ENCODE data around the gene SCLY.

Gene SCLY

DNA sequence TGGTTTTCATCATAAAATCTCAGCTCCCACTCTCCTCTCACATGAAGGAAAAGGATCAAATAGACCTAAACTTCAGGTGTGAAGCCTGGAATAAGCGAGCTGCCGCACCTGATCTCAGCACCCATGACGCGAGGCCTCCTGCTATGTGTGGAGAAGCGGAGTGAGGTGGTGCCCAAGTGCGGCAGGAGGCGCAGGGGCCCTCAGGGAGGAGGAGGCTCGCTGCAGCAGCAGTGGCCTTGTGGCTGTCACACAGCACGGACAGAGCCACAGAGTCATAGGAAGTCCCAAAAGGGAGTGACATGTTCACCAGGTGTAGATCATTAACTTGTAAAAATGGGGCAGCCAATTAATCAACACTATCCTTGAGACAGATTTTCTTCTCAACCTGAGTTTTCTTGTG, 9.1 kb downstream of the SCLY start:
- TF ChIP-seq, protein P1, sequence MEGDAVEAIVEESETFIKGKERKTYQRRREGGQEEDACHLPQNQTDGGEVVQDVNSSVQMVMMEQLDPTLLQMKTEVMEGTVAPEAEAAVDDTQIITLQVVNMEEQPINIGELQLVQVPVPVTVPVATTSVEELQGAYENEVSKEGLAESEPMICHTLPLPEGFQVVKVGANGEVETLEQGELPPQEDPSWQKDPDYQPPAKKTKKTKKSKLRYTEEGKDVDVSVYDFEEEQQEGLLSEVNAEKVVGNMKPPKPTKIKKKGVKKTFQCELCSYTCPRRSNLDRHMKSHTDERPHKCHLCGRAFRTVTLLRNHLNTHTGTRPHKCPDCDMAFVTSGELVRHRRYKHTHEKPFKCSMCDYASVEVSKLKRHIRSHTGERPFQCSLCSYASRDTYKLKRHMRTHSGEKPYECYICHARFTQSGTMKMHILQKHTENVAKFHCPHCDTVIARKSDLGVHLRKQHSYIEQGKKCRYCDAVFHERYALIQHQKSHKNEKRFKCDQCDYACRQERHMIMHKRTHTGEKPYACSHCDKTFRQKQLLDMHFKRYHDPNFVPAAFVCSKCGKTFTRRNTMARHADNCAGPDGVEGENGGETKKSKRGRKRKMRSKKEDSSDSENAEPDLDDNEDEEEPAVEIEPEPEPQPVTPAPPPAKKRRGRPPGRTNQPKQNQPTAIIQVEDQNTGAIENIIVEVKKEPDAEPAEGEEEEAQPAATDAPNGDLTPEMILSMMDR (conservative IDR thresholded peaks at IDR 0.05; ENCODE audit: low read length), result no peak
- no peak for DNase-seq (ENCODE audit: low read depth)

DNA sequence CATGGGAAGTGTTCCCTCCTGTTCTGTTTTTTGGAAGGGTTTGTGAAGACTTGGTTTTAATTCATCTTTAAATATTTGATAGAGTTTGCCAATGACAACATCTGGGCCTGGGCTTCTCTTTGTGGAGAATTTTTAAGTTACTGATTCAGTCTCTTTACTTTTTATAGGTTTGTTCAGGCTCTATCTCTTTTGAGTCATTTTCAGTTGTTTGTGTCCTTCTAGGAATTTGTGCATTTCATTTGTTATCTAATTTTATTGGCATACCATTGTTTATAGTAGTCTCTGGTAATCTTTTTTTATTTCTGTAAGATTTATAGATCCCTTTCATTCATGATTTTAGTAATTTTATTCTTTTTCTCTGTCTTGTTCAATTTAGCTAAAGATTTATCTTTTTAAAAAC, 14.6 kb downstream of the SCLY start:
- no peak overlapping the region for H3K4me3 ChIP-seq (ENCODE audit: low read length)
- DNase-seq (ENCODE audit: low read depth), result no peak
- TF ChIP-seq, protein P1 (conservative IDR thresholded peaks at IDR 0.05; ENCODE audit: low read length), result no peak

More for the DNA sequence above, 9.1 kb downstream of the SCLY start:
- H3K4me3 ChIP-seq (ENCODE audit: low read length), result no peak overlapping the region

DNA sequence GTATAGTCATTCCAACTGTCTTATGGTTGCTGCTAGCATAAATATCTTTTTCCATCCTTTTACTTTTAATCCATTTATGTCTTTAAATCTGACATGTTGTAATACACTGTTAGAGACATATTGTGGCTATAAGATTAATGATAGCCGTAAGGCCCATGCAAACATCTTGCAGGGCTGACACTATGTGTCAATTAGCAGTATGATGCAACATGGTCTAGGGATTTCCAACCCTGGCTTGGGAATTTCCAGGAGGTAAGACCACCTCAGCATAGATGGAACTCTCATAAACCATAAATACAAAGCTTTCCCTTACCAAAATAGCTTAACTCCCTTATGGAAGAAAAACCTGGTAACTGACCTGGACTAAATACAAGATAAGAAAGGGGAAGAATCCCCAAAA, 16.5 kb downstream of the SCLY start:
- H3K4me3 ChIP-seq (ENCODE audit: low read length), result no peak overlapping the region
- DNase-seq (ENCODE audit: low read depth), result no peak
- TF ChIP-seq, protein P1 (conservative IDR thresholded peaks at IDR 0.05; ENCODE audit: low read length), result no peak

DNA sequence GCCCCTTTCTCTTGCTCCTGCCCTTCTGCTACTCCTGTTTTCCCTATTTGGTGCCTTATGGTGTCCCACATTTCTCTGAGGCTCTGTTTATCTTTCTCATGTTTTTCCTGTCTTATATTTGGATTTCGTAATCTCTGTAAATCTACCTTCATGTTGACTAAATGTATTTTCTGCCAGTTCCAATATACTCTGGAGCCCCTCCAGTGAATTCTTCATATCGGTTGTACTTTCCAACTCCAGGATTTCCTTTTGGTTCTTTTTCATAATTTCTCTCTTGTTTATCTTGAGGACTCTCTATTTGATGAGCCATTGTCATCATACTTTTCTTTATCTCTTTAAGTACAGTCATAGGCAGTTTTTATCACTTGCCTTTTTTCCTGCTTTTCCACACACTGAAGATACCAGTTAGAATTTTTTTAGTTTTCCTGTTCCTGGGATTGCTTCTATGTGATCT, 19.1 kb downstream of the SCLY start:
- TF ChIP-seq, protein P1 (conservative IDR thresholded peaks at IDR 0.05; ENCODE audit: low read length), result no peak
- no peak for DNase-seq (ENCODE audit: low read depth)
- H3K4me3 ChIP-seq (ENCODE audit: low read length), result no peak overlapping the region

DNA sequence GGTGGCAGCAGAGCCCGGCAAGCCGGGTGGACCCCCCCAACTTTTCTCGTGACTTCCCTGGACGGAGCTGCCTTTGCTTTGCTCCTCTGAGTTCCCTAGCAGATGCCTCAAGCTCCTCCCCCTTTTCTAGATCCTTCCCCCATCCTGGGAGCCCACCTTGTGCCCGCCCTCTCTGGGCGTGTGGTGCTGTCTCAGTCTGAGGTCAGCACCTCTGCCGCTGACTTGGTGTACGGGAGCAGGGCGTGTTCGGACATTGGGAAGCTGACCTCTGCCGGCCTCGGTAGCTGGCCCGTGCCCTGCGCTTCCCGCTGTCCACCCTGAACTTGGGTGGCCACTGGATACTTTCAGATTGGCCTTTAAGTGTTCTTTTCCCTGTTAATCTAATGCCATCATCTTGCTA, 19.7 kb downstream of the SCLY start:
- TF ChIP-seq, protein P1 (conservative IDR thresholded peaks at IDR 0.05; ENCODE audit: low read length), result no peak
- no peak for DNase-seq (ENCODE audit: low read depth)
- H3K4me3 ChIP-seq (ENCODE audit: low read length), result no peak overlapping the region

DNA sequence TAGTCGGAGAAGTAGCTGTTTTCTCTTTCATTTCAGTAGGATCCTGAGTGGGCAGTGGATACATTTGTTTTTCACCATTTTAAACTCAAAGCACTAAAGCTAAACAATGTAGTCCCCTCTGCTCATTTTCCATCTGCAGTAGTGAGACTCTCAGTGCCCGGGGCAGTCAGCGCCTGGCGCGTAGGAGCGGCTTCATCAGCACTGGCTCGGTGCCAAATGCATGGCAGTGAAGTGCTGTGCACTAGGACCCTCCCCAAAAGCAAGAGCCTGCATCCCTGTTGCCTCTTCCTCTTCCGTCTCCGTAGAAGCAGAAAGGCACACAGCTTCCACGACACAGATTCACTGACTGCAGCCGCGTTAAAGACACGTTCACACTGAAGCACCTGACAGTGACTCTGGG, 20.3 kb downstream of the SCLY start:
- H3K4me3 ChIP-seq (ENCODE audit: low read length), result no peak overlapping the region
- TF ChIP-seq, protein P1 (conservative IDR thresholded peaks at IDR 0.05; ENCODE audit: low read length), result no peak
- no peak for DNase-seq (ENCODE audit: low read depth)

- DNase-seq (ENCODE audit: low read depth), result no peak
- TF ChIP-seq, protein P1 (conservative IDR thresholded peaks at IDR 0.05; ENCODE audit: low read length), result no peak
- no peak overlapping the region for H3K4me3 ChIP-seq (ENCODE audit: low read length)
Measured at GRCh38 chr2:238081561-238081960, 20.8 kb downstream of the SCLY start.
